ENCODE data around the gene CENPX.
"Not testable (repeated sequence)": the region's sequence is repeated elsewhere in the genome, so short reads cannot be mapped to it uniquely, and the experiment has no call there.

The CENPX gene

DNA sequence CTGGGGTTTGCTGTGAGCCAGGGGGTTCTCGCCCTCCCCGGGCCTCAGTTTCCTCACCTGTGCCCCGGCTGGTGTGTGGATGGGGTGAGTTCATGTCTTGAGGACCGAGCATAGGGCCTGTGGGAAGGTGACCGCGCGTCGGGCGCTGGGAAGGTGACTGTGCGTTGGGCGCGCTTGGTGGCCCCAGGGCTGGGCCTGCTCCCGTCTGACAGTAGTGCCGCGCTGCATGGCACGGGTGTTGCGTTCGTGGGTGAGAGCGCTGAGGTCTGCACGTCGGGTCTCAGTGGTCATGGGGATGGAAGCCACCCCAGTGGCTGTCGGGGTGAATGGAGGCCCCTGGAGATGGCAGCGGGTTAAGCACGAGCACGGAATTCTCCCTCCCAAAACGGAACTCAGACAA lies 36.1 kb downstream of the CENPX start:
- TF ChIP-seq, protein P1, sequence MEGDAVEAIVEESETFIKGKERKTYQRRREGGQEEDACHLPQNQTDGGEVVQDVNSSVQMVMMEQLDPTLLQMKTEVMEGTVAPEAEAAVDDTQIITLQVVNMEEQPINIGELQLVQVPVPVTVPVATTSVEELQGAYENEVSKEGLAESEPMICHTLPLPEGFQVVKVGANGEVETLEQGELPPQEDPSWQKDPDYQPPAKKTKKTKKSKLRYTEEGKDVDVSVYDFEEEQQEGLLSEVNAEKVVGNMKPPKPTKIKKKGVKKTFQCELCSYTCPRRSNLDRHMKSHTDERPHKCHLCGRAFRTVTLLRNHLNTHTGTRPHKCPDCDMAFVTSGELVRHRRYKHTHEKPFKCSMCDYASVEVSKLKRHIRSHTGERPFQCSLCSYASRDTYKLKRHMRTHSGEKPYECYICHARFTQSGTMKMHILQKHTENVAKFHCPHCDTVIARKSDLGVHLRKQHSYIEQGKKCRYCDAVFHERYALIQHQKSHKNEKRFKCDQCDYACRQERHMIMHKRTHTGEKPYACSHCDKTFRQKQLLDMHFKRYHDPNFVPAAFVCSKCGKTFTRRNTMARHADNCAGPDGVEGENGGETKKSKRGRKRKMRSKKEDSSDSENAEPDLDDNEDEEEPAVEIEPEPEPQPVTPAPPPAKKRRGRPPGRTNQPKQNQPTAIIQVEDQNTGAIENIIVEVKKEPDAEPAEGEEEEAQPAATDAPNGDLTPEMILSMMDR (conservative IDR thresholded peaks at IDR 0.05; ENCODE audit: control insufficient read depth, insufficient read depth, low read depth, low read length): no peak
- H3K4me3 ChIP-seq (ENCODE audit: control insufficient read depth, low read depth, low read length): no peak overlapping the region
- no peak for DNase-seq (ENCODE audit: low read depth)

DNA sequence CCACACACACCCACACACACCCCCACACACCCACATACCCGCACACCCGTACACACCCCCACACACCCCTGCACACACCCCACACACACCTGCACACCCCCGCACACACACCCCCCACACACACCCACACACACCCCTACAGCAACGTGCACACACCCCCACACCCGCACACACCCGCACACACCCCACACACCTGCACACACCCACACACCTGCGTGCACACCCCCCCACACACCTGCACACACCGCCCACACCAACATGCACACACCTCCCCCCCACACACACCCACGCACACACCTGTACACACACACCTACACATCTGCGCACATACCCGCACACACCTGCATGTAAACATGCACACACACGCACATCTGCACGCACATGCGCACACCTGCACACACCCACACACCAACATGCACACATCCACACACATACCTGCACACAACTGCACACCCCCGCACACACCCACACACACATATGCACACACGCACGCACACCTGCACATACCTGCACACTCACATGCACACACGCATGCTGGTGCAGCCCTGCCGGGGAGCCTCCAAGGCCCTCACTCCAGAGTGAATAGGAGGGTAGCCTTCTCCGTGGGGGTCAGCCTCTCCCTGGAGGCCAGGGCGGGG lies 37.8 kb downstream of the CENPX start:
- DNase-seq (ENCODE audit: low read depth): no peak
- H3K4me3 ChIP-seq (ENCODE audit: control insufficient read depth, low read depth, low read length): no peak overlapping the region
- TF ChIP-seq, protein P1 (conservative IDR thresholded peaks at IDR 0.05; ENCODE audit: control insufficient read depth, insufficient read depth, low read depth, low read length): no peak

DNA sequence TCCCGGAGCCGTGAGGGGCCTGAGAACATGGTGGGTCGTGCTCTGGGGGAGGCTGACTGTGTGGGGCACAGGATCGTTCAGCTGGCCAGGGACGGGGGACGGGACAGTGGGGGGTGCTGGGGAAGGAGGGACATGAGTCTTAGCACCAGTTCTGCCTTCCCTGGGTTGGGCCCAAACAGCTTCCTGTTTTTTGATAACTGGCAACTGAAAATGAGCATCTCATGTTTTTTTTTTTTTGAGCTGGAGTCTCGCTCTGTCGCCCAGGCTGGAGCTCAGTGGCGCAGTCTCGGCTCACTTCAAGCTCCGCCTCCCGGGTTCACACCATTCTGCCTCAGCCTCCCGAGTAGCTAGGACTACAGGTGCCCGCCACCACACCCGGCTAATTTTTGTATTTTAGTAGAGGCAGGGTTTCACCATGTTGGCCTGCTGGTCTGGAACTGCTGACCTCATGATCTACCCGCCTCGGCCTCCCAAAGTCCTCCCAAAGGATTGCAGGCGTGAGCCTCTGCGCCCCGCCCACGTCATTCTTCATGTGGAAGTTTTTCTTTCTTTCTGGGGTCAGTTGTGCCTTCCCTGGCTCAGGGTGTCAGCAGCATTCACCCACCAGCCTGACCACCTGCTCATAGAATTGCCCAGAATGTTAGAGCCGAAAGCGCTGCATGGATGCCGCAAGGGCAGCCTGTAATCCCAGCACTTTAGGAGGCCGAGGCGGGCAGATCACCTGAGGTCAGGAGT lies 38.9 kb downstream of the CENPX start:
- H3K4me3 ChIP-seq (ENCODE audit: control insufficient read depth, low read depth, low read length): no peak overlapping the region
- TF ChIP-seq, protein P1 (conservative IDR thresholded peaks at IDR 0.05; ENCODE audit: control insufficient read depth, insufficient read depth, low read depth, low read length): no peak
- DNase-seq (ENCODE audit: low read depth): no peak

DNA sequence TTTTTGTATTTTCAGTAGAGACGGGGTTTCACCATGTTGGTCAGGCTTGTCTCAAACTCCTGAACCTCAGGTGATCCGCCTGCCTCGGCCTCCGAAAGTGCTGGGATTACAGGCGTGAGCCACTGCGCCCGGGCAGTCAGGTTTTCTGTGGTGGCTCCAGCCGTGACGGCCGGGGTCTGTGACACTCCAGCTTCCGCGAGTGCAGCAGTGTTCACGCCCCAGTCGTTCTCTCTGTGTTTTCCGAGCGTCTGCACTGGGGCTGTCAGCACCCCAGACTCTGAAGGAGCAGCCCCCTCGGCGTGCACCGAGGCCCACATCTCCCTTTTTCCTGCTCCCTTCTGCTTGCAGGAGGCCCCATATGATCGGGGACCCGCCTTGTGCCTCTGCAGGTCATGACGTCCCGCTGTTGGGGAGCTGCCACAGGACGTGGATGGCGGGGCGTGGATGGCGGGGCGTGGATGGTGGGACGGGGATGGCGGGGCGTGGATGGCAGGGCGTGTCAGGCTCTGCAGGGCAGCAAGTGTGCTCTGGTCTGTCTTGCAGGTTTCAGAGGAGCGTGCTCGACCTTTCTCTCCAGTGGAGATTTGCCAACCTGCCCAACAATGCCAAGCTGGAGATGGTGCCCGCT lies 39.6 kb downstream of the CENPX start:
- no peak overlapping the region for H3K4me3 ChIP-seq (ENCODE audit: control insufficient read depth, low read depth, low read length)
- TF ChIP-seq, protein P1 (conservative IDR thresholded peaks at IDR 0.05; ENCODE audit: control insufficient read depth, insufficient read depth, low read depth, low read length): no peak
- no peak for DNase-seq (ENCODE audit: low read depth)

DNA sequence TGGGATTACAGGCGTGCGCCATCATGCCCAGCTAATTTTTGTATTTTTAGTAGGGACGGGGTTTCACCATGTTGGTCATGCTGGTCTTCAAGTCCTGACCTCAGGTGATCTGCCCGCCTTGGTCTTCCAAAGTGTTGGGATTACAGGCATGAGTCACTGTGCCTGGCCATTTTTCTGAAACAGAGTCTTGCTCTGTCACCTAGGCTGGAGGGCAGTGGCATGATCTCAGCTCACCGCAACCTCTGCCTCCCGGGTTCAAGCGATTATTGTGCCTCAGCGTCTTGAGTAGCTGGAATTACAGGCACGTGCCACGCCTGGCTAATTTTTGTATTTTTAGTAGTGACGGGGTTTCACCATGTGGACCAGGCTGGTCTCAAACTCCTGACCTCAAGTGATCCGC lies 41.2 kb downstream of the CENPX start:
- DNase-seq (ENCODE audit: low read depth): not testable (repeated sequence)

DNA sequence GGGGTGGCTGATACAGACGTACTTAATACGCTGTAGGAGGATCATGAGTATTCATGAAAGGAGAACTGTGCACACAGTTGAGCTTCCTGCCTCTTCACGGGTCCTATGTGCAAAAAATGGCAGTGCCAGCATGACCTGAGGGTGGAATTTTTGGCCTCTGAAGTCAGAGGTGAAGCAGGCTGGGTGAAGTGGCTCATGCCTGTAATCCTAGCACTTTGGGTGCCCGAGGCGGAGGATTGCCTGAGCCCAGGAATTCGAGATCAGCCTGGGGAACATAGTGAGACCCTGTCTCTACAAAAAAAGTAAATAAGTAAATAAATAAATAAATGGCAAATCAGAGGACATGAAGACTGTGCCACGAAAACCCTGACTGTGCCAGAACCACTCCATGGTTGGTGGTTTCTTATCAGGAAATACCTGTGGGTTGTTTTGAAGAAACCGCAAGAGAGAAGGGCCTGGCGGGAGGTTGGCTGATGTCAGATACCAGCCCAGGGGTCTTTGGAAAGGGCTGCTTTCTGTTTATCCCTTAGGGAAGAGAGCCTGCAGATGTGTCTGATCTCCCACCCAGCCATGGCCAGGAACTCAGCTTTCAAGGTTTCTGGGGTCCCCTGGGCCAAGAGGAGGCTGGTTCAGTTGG lies 41.9 kb downstream of the CENPX start:
- DNase-seq (ENCODE audit: low read depth): no peak
- H3K4me3 ChIP-seq (ENCODE audit: control insufficient read depth, low read depth, low read length): no peak overlapping the region
- TF ChIP-seq, protein P1 (conservative IDR thresholded peaks at IDR 0.05; ENCODE audit: control insufficient read depth, insufficient read depth, low read depth, low read length): no peak

More for the DNA sequence above, 41.2 kb downstream of the CENPX start:
- H3K4me3 ChIP-seq (ENCODE audit: control insufficient read depth, low read depth, low read length): not testable (repeated sequence)

DNA sequence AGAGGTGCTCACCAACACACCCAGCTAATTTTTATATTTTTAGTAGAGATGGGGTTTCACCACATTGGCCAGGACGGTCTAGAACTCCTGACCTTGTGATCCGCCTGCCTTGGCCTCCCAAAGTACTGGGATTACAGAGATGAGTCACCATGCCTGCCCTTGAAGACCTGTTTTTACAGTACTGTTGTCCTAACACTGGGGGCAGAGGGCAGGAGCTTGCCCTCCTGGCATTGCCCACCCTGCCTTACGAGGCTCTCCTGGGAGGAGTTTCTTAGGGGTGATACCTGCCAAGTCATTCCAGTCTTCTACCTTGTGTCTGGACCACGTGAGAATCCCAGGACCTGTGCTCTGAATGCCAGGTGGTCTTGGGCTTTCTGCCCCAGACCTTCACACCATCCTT lies 42.6 kb downstream of the CENPX start:
- TF ChIP-seq, protein P1 (conservative IDR thresholded peaks at IDR 0.05; ENCODE audit: control insufficient read depth, insufficient read depth, low read depth, low read length): no peak
- no peak for DNase-seq (ENCODE audit: low read depth)
- H3K4me3 ChIP-seq (ENCODE audit: control insufficient read depth, low read depth, low read length): no peak overlapping the region
